ENCODE results near the gene NEDD4. TPM values are rescaled to one million over a fixed set of nuclear protein-coding genes. Genes with fewer than 3 reads are reported as not detected.
"Not testable (repeated sequence)": the region's sequence is repeated elsewhere in the genome, so short reads cannot be mapped to it uniquely, and the experiment has no call there.

Gene NEDD4
- total RNA-seq, 1 donor from 2014 or later = 15.6 TPM

DNA sequence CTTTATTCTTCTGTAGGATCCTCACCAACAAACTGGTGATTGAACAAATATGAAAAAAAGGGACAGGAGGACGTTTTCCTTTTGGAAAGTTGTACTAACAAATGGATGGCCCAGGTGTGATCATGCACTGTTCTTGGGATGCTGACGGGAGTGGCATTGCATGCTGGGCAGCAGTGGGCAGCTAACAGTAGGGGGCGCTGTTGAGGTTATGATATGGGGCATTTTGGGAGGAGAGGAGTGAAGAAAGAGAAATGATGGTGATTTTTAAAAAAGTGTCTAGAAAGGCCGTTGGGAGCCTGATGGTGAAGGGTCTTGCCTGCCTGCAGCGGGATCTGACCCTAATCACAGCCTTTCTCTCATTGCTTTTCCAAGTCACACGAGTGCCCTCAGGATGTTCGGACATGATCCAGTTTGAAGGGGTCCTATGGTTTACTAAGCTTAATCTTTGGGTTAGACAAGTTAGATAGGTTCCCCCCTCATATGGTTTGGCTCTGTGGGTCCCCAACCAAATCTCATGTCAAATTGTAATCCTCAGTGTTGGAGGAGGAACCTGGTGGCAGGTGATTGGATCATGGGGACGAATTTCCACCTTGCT lies 204.2 kb downstream of the NEDD4 start:
- no peak overlapping the region for H3K4me3 ChIP-seq (ENCODE audit: low read depth, low read length)
- TF ChIP-seq, protein P1, sequence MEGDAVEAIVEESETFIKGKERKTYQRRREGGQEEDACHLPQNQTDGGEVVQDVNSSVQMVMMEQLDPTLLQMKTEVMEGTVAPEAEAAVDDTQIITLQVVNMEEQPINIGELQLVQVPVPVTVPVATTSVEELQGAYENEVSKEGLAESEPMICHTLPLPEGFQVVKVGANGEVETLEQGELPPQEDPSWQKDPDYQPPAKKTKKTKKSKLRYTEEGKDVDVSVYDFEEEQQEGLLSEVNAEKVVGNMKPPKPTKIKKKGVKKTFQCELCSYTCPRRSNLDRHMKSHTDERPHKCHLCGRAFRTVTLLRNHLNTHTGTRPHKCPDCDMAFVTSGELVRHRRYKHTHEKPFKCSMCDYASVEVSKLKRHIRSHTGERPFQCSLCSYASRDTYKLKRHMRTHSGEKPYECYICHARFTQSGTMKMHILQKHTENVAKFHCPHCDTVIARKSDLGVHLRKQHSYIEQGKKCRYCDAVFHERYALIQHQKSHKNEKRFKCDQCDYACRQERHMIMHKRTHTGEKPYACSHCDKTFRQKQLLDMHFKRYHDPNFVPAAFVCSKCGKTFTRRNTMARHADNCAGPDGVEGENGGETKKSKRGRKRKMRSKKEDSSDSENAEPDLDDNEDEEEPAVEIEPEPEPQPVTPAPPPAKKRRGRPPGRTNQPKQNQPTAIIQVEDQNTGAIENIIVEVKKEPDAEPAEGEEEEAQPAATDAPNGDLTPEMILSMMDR (conservative IDR thresholded peaks at IDR 0.05; ENCODE audit: low read depth, low read length) = peak; percentile 65
- DNase-seq (ENCODE audit: low read depth) = no peak

DNA sequence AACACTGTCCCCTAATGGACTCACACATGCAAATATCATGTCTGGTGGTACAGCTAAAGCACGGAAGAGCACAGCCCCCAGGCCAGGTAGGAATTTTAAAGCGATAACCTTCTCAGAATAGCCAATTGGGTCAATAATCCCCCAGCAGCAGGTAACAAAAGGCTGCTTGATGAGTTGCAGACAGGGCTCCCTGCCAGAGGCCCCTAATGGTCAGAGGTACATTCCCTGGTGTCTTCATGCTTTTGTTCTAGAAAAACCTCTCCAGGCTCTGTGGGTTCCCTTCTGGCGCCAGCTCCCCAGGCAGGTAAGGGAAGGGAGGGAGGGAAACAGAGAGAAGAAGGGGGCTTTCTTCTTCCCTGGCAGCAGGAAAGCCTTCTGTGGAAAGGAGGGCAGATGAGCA lies 207.1 kb downstream of the NEDD4 start:
- no peak for DNase-seq (ENCODE audit: low read depth)
- no peak overlapping the region for H3K4me3 ChIP-seq (ENCODE audit: low read depth, low read length)
- TF ChIP-seq, protein P1 (conservative IDR thresholded peaks at IDR 0.05; ENCODE audit: low read depth, low read length) = no peak

DNA sequence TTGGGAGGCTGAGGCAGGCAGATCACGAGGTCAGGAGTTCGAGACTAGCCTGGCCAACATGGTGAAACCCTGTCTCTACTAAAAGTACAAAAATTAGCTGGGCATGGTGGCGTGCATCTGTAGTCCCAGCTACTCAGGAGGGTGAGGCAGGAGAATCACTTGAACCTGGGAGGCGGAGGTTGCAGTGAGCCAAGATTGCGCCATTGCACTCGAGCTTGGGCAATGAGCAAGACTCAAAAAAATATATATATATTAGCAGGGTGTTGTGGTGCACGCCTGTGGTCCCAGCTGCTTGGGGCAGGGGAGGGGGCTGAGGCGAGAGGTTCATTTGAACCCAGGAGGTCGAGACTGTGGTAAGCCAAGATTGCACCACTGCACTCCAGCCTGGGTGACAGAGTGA lies 207.8 kb downstream of the NEDD4 start:
- DNase-seq (ENCODE audit: low read depth); H3K4me3 ChIP-seq (ENCODE audit: low read depth, low read length): not testable (repeated sequence)

DNA sequence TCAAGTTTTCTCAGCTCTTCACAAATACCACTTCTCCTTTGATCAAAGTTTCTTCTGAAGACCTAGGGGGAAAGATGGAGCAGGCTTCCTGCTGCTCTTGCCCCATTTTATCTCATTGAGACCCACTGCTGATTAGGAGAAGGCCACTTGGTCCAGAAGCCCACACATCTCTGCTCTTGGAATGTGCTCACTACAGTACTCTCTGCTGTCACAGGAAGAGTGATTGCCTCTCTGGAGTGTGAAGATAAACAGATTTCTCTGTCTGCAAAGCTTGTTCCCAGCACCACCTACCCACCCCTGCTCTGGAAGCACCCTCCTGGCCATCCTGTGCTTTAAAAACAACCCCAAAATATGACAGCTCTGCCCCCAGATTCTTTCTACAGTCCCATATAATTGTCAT lies 209.1 kb downstream of the NEDD4 start:
- DNase-seq (ENCODE audit: low read depth) = no peak
- TF ChIP-seq, protein P1 (conservative IDR thresholded peaks at IDR 0.05; ENCODE audit: low read depth, low read length) = no peak
- no peak overlapping the region for H3K4me3 ChIP-seq (ENCODE audit: low read depth, low read length)

DNA sequence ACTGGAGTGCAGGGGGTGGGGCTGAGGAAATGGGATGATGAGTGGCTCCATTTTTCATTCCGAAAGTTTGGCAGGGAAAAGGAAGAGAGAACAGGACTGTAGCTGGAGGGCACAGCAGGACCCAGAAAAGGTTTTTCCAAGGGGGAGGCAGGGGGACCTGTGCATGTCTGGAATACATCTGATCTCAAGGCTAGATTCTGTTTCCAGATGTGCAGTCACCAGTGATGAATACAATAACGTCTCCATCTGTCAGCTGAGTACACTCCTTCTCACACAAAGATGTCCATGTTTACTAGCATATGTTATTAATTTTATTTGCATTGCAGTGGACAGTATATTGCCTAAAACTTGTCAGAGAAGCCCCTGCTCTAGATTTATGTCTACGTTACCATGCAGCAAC lies 210.5 kb downstream of the NEDD4 start:
- TF ChIP-seq, protein P1 (conservative IDR thresholded peaks at IDR 0.05; ENCODE audit: low read depth, low read length) = no peak
- no peak overlapping the region for H3K4me3 ChIP-seq (ENCODE audit: low read depth, low read length)
- no peak for DNase-seq (ENCODE audit: low read depth)

DNA sequence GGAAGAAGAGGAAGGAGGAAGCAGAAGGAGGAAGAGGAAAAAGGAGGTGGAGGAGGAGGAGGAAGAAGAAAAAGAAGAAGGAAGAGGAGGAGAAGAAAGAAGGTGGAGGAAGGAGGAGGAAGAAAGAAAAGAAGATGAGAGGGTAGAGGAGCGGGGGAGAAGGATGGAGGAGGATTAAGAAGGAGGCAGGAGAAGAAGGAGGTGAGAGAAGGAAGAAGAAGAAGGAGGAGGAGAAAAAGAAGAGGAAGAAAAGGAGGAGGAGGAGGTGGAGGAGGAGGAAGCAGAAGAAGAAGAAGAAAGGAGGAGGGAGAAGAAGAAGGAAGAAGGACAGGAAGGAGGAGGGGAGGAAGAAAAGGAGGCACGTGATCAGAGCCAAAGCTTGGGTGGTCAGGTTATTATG lies 213.1 kb downstream of the NEDD4 start:
- no peak for DNase-seq (ENCODE audit: low read depth)

DNA sequence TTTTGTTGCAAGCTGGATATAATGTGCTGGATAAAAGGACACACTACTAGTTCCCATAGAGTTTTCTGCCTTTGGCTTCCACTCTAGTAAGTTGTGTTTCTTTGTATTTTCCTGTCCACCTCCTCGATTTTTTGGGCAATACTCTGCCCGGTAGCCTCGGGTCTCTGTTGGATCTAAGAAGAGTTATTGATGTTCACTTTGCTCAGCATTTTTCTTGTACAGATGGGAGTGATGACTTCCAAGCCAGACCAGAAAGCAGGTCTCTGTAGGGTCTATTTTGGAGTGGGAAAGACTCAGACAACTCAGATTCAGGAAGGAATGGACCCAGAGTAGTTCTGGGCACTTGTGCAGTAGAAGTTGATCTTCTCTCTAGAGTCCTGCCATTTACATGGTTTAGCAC lies 214.5 kb downstream of the NEDD4 start:
- no peak for DNase-seq (ENCODE audit: low read depth)
- TF ChIP-seq, protein P1 (conservative IDR thresholded peaks at IDR 0.05; ENCODE audit: low read depth, low read length) = no peak
- no peak overlapping the region for H3K4me3 ChIP-seq (ENCODE audit: low read depth, low read length)

More for the DNA sequence above, 213.1 kb downstream of the NEDD4 start:
- TF ChIP-seq, protein P1 (conservative IDR thresholded peaks at IDR 0.05; ENCODE audit: low read depth, low read length) = no peak
- no peak overlapping the region for H3K4me3 ChIP-seq (ENCODE audit: low read depth, low read length)

Data from epithelial cell of proximal tubule (primary cell).